ENCODE measurements around the gene TMEM231.
A peak's percentile ranks its signal among the peaks of the same experiment; 100 is the strongest.
"Not testable (repeated sequence)": the region's sequence is repeated elsewhere in the genome, so short reads cannot be mapped to it uniquely, and the experiment has no call there.

TMEM231 gene

GRCh38 chr16:75555213-75555706 lies 792 bp downstream of the TMEM231 start:
- Mint-ChIP-seq H3K4me1 (ENCODE audit: low read depth) (peaks cover 9% of the 10 kb centered on the region), H3K27ac (peak overlapping the region; percentile 85), H3K27me3 (ENCODE audit: low read depth) (peaks cover 26% of the 10 kb centered on the region), H3K36me3 (ENCODE audit: low read depth) (no peaks in the 10 kb centered on the region), H3K4me3 (peak overlapping the region; percentile 93), H3K9me3 (no peaks in the 10 kb centered on the region)
- DNase-seq (ENCODE audit: low spot score): no peak

- H3K4me1 Mint-ChIP-seq (ENCODE audit: low read depth): peaks cover 11% of the 10 kb centered on the region
- no peaks in the 10 kb centered on the region for H3K9me3 Mint-ChIP-seq
- peaks cover 25% of the 10 kb centered on the region for H3K27me3 Mint-ChIP-seq (ENCODE audit: low read depth)
- H3K27ac Mint-ChIP-seq: no peak overlapping the region
- DNase-seq (ENCODE audit: low spot score): no peak
- no peaks in the 10 kb centered on the region for H3K36me3 Mint-ChIP-seq (ENCODE audit: low read depth)
- no peak overlapping the region for H3K4me3 Mint-ChIP-seq
Observed at GRCh38 chr16:75552951-75553350, 3.1 kb downstream of the TMEM231 start.

GRCh38 chr16:75550211-75550662 lies 5.8 kb downstream of the TMEM231 start:
- Mint-ChIP-seq H3K27me3 (ENCODE audit: low read depth) (peaks cover 25% of the 10 kb centered on the region), H3K36me3 (ENCODE audit: low read depth) (no peaks in the 10 kb centered on the region), H3K4me1 (ENCODE audit: low read depth) (peaks cover 4% of the 10 kb centered on the region), H3K9me3 (no peaks in the 10 kb centered on the region), H3K4me3 (no peak overlapping the region), H3K27ac (no peak overlapping the region)
- DNase-seq (ENCODE audit: low spot score): peak; percentile 37

GRCh38 chr16:75548456-75548855 lies 7.6 kb downstream of the TMEM231 start:
- DNase-seq (ENCODE audit: low spot score); H3K4me1 Mint-ChIP-seq (ENCODE audit: low read depth); H3K27ac Mint-ChIP-seq; H3K4me3 Mint-ChIP-seq; H3K36me3 Mint-ChIP-seq (ENCODE audit: low read depth); H3K9me3 Mint-ChIP-seq: not testable (repeated sequence)
- peaks cover 15% of the 10 kb centered on the region for H3K27me3 Mint-ChIP-seq (ENCODE audit: low read depth)

GRCh38 chr16:75546293-75546692 lies 9.8 kb downstream of the TMEM231 start:
- peaks cover 2% of the 10 kb centered on the region for H3K4me1 Mint-ChIP-seq (ENCODE audit: low read depth)
- H3K9me3 Mint-ChIP-seq: no peaks in the 10 kb centered on the region
- no peaks in the 10 kb centered on the region for H3K36me3 Mint-ChIP-seq (ENCODE audit: low read depth)
- H3K4me3 Mint-ChIP-seq: no peak overlapping the region
- DNase-seq (ENCODE audit: low spot score): no peak
- peaks cover 7% of the 10 kb centered on the region for H3K27me3 Mint-ChIP-seq (ENCODE audit: low read depth)
- no peak overlapping the region for H3K27ac Mint-ChIP-seq

GRCh38 chr16:75545879-75546278 lies 10.2 kb downstream of the TMEM231 start:
- H3K4me1 Mint-ChIP-seq (ENCODE audit: low read depth); H3K27me3 Mint-ChIP-seq (ENCODE audit: low read depth); H3K36me3 Mint-ChIP-seq (ENCODE audit: low read depth); H3K9me3 Mint-ChIP-seq; H3K4me3 Mint-ChIP-seq; DNase-seq (ENCODE audit: low spot score); H3K27ac Mint-ChIP-seq: not testable (repeated sequence)

- DNase-seq (ENCODE audit: low spot score); H3K27ac Mint-ChIP-seq; H3K9me3 Mint-ChIP-seq; H3K4me3 Mint-ChIP-seq; H3K27me3 Mint-ChIP-seq (ENCODE audit: low read depth); H3K36me3 Mint-ChIP-seq (ENCODE audit: low read depth); H3K4me1 Mint-ChIP-seq (ENCODE audit: low read depth): not testable (repeated sequence)
Observed at GRCh38 chr16:75542462-75542861, 13.6 kb downstream of the TMEM231 start.

GRCh38 chr16:75541236-75541635 lies 14.8 kb downstream of the TMEM231 start:
- no peak overlapping the region for H3K27ac Mint-ChIP-seq
- H3K27me3 Mint-ChIP-seq (ENCODE audit: low read depth): no peaks in the 10 kb centered on the region
- H3K9me3 Mint-ChIP-seq: no peaks in the 10 kb centered on the region
- H3K4me3 Mint-ChIP-seq: no peak overlapping the region
- no peak for DNase-seq (ENCODE audit: low spot score)
- H3K4me1 Mint-ChIP-seq (ENCODE audit: low read depth): peaks cover 2% of the 10 kb centered on the region
- H3K36me3 Mint-ChIP-seq (ENCODE audit: low read depth): no peaks in the 10 kb centered on the region

GRCh38 chr16:75538882-75539565 lies 17.0 kb downstream of the TMEM231 start:
- not testable (repeated sequence) for H3K4me3 Mint-ChIP-seq; H3K36me3 Mint-ChIP-seq (ENCODE audit: low read depth); H3K9me3 Mint-ChIP-seq; H3K27ac Mint-ChIP-seq; DNase-seq (ENCODE audit: low spot score); H3K27me3 Mint-ChIP-seq (ENCODE audit: low read depth); H3K4me1 Mint-ChIP-seq (ENCODE audit: low read depth)

GRCh38 chr16:75537776-75538175 lies 18.3 kb downstream of the TMEM231 start:
- Mint-ChIP-seq H3K9me3 (no peaks in the 10 kb centered on the region), H3K27me3 (ENCODE audit: low read depth) (no peaks in the 10 kb centered on the region), H3K27ac (no peak overlapping the region), H3K4me1 (ENCODE audit: low read depth) (peaks cover 2% of the 10 kb centered on the region), H3K4me3 (no peak overlapping the region), H3K36me3 (ENCODE audit: low read depth) (no peaks in the 10 kb centered on the region)
- no peak for DNase-seq (ENCODE audit: low spot score)

GRCh38 chr16:75535901-75536300 lies 20.2 kb downstream of the TMEM231 start, which contains the start of gene CHST5:
CHST5 (minus strand) TSS chr16:75536108; CDS start chr16:75530384, 5,724 bp downstream.
- Mint-ChIP-seq H3K4me3 (no peak within 1 kb of the TSS), H3K9me3 (no peaks in the 10 kb centered on the region), H3K27me3 (ENCODE audit: low read depth) (no peaks in the 10 kb centered on the region), H3K4me1 (ENCODE audit: low read depth) (peaks cover 2% of the 10 kb centered on the region), H3K36me3 (ENCODE audit: low read depth) (no peaks in the 10 kb centered on the region), H3K27ac (no peak within 1 kb of the TSS)
- no peak for DNase-seq (ENCODE audit: low spot score)

- H3K27me3 Mint-ChIP-seq (ENCODE audit: low read depth): no peaks in the 10 kb centered on the region
- no peak for DNase-seq (ENCODE audit: low spot score)
- H3K27ac Mint-ChIP-seq: no peak overlapping the region
- H3K36me3 Mint-ChIP-seq (ENCODE audit: low read depth): no peaks in the 10 kb centered on the region
- H3K4me1 Mint-ChIP-seq (ENCODE audit: low read depth): peaks cover under 1% of the 10 kb centered on the region
- H3K4me3 Mint-ChIP-seq: no peak overlapping the region
- H3K9me3 Mint-ChIP-seq: no peaks in the 10 kb centered on the region
Observed at GRCh38 chr16:75535211-75535843, 20.7 kb downstream of the TMEM231 start.

GRCh38 chr16:75534560-75535205 lies 21.4 kb downstream of the TMEM231 start:
- no peak overlapping the region for H3K4me3 Mint-ChIP-seq
- no peak for DNase-seq (ENCODE audit: low spot score)
- H3K4me1 Mint-ChIP-seq (ENCODE audit: low read depth): no peaks in the 10 kb centered on the region
- no peak overlapping the region for H3K27ac Mint-ChIP-seq
- no peaks in the 10 kb centered on the region for H3K27me3 Mint-ChIP-seq (ENCODE audit: low read depth)
- no peaks in the 10 kb centered on the region for H3K9me3 Mint-ChIP-seq
- no peaks in the 10 kb centered on the region for H3K36me3 Mint-ChIP-seq (ENCODE audit: low read depth)

GRCh38 chr16:75532791-75533190 lies 23.3 kb downstream of the TMEM231 start:
- Mint-ChIP-seq H3K27me3 (ENCODE audit: low read depth) (no peaks in the 10 kb centered on the region), H3K9me3 (no peaks in the 10 kb centered on the region), H3K4me1 (ENCODE audit: low read depth) (no peaks in the 10 kb centered on the region), H3K4me3 (no peak overlapping the region), H3K27ac (no peak overlapping the region), H3K36me3 (ENCODE audit: low read depth) (no peaks in the 10 kb centered on the region)
- DNase-seq (ENCODE audit: low spot score): no peak
